ENCODE data around the gene GBX2. TPM values are rescaled to one million over a fixed set of nuclear protein-coding genes. Genes with fewer than 3 reads are reported as not detected.

GBX2 gene
- total and polyA plus RNA-seq, 2 of the 13 experiments (the other 11 are each of a cell fraction or from before 2014, with no cell fraction given) = not detected

- TF ChIP-seq ATAD3A (CRISPR knock-in tag; IDR thresholded peaks at IDR 0.05) (no peak), HMGXB4 (CRISPR knock-in tag; IDR thresholded peaks at IDR 0.05; ENCODE audit: borderline replicate concordance in 1 of 2, low read depth in 1 of 2) (no peak), DR1 (CRISPR knock-in tag; IDR thresholded peaks at IDR 0.05) (no peak), CCDC6 (CRISPR knock-in tag; IDR thresholded peaks at IDR 0.05) (no peak), ZNF10 (CRISPR knock-in tag; IDR thresholded peaks at IDR 0.05; ENCODE audit: borderline replicate concordance, low read depth) (no peak), ARID4A (CRISPR knock-in tag; IDR thresholded peaks at IDR 0.05; ENCODE audit: borderline replicate concordance) (no peak), ATF4 (CRISPR knock-in tag; IDR thresholded peaks at IDR 0.05) (no peak), ZFY (CRISPR knock-in tag; IDR thresholded peaks at IDR 0.05) (no peak)
Measured at GRCh38 chr2:236179236-236180075, 11.3 kb upstream of the GBX2 start (continued).
